Stimulated activated CD8-positive, alpha-beta memory T cell treated with anti-CD3 and anti-CD28 coated beads, Interleukin-4, amount 100 ng/mL, for 1 hour (primary cell): Measurements from ENCODE around the gene GPX4.
"Not testable (repeated sequence)": the region's sequence is repeated elsewhere in the genome, so short reads cannot be mapped to it uniquely, and the experiment has no call there.

Experiments used
- DNase-seq, 2 donors: peaks; one replicate each; pipeline ENCODE4 v3.0.0-alpha.2; 2020; ENCODE audit warnings: low read depth in 2 of 2, low spot score in 1 of 2

The GPX4 gene

GRCh38 chr19:1113986-1114483, 10.2 kb downstream of the GPX4 start:
- DNase-seq = no peak

GRCh38 chr19:1114728-1115127, 10.9 kb downstream of the GPX4 start:
- not testable (repeated sequence) for DNase-seq

- no peak for DNase-seq
These were observed 12.0 kb downstream of the GPX4 start for GRCh38 chr19:1115646-1116420.

- DNase-seq = no peak
These were observed 13.2 kb downstream of the GPX4 start for GRCh38 chr19:1116726-1117581.

- no peak for DNase-seq
These were observed 13.9 kb downstream of the GPX4 start for GRCh38 chr19:1117654-1118053.

GRCh38 chr19:1118999-1119398, 15.2 kb downstream of the GPX4 start:
- no peak for DNase-seq

GRCh38 chr19:1119475-1120217, 15.9 kb downstream of the GPX4 start:
- DNase-seq = no peak

- no peak for DNase-seq
These were observed 17.6 kb downstream of the GPX4 start for GRCh38 chr19:1121395-1121794.

GRCh38 chr19:1122021-1122971, 18.5 kb downstream of the GPX4 start:
- DNase-seq = no peak

GRCh38 chr19:1122972-1123363, 19.2 kb downstream of the GPX4 start:
- no peak for DNase-seq

GRCh38 chr19:1123381-1123780, 19.6 kb downstream of the GPX4 start:
- no peak for DNase-seq

GRCh38 chr19:1123885-1124677, 20.3 kb downstream of the GPX4 start:
- no peak for DNase-seq

GRCh38 chr19:1125601-1126467, 22.0 kb downstream of the GPX4 start:
- DNase-seq = no peak

GRCh38 chr19:1126984-1127760, 23.4 kb downstream of the GPX4 start:
- no peak for DNase-seq

- no peak for DNase-seq
These were observed 24.3 kb downstream of the GPX4 start for GRCh38 chr19:1128106-1128505.

- not testable (repeated sequence) for DNase-seq
These were observed 25.3 kb downstream of the GPX4 start for GRCh38 chr19:1129084-1129483.

GRCh38 chr19:1129535-1129934, 25.7 kb downstream of the GPX4 start:
- DNase-seq = no peak
